ENCODE results near the gene CDO1.

The CDO1 gene

GRCh38 chr5:115785381-115786065 lies 30.9 kb downstream of the CDO1 start:
- no peak for DNase-seq

DNA sequence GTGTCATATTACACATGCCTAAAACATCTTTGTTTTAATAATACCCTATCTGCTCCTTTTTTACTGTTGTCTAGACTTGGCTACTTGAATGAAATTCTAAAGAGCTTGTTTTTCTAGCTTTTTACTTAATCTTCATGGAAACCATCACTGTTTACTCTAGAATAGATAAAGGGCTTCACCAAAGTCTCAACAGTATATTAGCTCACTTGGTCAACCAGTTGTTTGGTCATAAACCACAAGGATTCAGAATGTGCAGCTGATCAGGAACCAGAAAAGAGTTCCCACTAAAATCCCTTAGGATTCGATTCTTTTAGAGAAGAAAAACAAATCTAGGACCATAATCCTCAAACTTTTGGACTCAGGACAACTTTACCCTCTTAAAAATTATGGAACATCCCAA lies 38.0 kb downstream of the CDO1 start:
- DNase-seq, result no peak

- DNase-seq, result no peak
These were observed 39.5 kb downstream of the CDO1 start for GRCh38 chr5:115776989-115777388.

DNA sequence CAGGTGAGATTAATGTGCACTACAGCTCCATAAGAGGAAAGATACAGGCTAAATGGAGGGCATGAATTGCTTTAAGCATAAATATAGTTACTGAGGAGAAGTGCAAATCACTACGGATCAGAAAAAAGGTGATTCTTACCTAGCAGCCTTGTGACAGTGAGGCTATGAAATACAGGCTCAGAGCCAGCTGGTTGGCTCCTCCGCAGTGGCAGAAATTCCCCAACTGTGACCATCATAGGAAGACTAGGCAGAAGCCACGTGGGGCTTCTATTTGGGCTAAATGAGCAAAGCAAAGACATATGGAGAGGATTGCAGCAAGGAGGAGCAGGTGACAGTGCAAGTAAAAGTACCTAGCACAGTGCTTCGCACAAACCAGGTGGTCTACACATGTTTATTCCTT lies 40.5 kb downstream of the CDO1 start:
- no peak for DNase-seq

GRCh38 chr5:115774684-115775083 lies 41.8 kb downstream of the CDO1 start:
- no peak for DNase-seq

- DNase-seq, result no peak
These were observed 43.6 kb downstream of the CDO1 start for GRCh38 chr5:115772731-115773475.

- no peak for DNase-seq
These were observed 46.0 kb downstream of the CDO1 start for GRCh38 chr5:115770466-115770865.

- DNase-seq, result no peak
These were observed 49.0 kb downstream of the CDO1 start for GRCh38 chr5:115767424-115767823.

DNA sequence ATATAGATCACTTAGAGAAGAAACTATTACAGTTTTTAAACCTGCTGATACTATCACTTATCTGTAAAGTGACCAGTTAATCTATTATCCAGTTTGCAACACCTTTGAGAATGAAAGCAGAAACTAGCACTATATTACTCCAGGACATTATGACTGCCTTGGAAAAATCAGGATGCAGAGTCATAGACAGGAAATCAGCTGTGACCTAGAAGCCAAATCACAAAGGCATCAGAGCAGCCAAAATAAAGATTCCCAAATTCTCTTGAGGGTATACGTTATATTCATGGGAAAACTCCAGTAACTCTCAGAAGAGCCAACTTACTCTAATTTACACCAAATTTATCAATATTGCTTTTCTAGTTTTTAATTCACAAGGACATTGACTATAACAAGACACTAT lies 49.9 kb downstream of the CDO1 start:
- no peak for DNase-seq

GRCh38 chr5:115758356-115758755 lies 58.1 kb downstream of the CDO1 start:
- DNase-seq, result no peak

- DNase-seq, result no peak
These were observed 60.8 kb downstream of the CDO1 start for GRCh38 chr5:115755675-115756074.
